ENCODE measurements around the gene GALC.

- no peak for TF ChIP-seq POLR2A (IDR thresholded peaks at IDR 0.05)
- TF ChIP-seq, protein P1, sequence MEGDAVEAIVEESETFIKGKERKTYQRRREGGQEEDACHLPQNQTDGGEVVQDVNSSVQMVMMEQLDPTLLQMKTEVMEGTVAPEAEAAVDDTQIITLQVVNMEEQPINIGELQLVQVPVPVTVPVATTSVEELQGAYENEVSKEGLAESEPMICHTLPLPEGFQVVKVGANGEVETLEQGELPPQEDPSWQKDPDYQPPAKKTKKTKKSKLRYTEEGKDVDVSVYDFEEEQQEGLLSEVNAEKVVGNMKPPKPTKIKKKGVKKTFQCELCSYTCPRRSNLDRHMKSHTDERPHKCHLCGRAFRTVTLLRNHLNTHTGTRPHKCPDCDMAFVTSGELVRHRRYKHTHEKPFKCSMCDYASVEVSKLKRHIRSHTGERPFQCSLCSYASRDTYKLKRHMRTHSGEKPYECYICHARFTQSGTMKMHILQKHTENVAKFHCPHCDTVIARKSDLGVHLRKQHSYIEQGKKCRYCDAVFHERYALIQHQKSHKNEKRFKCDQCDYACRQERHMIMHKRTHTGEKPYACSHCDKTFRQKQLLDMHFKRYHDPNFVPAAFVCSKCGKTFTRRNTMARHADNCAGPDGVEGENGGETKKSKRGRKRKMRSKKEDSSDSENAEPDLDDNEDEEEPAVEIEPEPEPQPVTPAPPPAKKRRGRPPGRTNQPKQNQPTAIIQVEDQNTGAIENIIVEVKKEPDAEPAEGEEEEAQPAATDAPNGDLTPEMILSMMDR (IDR thresholded peaks at IDR 0.05): no peak
- TF ChIP-seq EP300 (IDR thresholded peaks at IDR 0.05): no peak
Observed at GRCh38 chr14:87960013-87960787, 32.8 kb downstream of the GALC start.
